Hepatic stellate cell (primary cell): ENCODE measurements around the gene QKI.

Source experiments
- DNase-seq: peaks from one replicate; pipeline ENCODE4 v3.0.0; 2011; ENCODE audit warnings: low spot score

The QKI gene

GRCh38 chr6:163391985-163392384 lies 22.5 kb upstream of the QKI start:
- DNase-seq: no peak

DNA sequence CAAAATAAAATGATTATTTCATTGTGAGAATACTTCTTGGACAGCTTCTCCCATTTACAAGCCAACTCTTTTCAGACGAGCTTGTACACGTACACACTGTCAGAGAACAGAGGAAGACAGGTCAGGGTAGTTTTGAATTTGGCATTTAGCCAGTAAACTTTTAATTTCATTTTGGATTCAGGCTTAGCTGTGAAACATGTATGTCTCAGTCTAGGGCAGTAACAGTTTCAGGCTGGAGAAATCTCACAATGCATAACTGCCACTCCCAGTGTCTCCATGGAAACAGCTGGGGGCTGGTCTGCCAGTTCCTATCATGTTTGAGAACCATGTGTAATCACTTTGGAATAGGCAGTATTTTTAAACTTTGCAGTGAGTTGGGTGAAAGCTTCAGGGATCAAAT lies 22.0 kb upstream of the QKI start:
- DNase-seq: peak; percentile 51

GRCh38 chr6:163393923-163394322 lies 20.6 kb upstream of the QKI start:
- DNase-seq: no peak

DNA sequence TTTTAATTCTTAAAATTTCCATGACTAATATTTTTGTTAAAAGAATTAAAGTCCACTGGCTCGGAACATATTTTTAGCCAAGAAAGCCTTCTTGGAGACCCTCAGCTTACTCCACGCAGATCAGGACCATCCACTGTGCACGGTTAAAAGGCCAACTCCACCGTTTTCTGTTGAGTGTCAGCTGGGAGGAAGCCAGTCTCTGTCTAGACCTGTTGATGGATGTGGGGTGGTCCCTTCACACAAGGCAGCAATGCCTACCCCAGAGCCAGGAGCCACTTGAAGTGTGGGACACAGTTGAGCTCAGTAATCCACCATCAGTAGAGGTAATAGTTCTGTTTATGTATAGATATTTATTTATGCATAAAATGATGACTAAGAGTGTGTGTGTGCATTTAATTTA lies 19.9 kb upstream of the QKI start:
- no peak for DNase-seq

- DNase-seq: no peak
These were observed 19.2 kb upstream of the QKI start for GRCh38 chr6:163395122-163395830.

DNA sequence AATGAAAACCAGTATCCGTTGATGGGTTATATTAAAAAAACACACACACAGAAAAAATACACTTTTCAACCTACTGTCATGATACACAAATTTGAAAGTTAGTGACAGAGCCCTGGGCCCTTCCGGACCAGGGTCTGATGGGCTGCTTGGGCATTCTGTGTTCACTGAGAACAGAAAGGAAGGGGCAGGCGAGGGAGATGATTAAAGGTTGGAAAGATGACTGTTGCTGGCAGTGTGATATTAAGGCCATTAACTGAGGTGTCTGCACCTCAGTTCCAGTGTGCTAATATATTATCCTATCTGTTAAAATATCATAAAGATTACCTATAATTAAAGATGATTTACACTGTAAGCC lies 18.7 kb upstream of the QKI start:
- DNase-seq: no peak

DNA sequence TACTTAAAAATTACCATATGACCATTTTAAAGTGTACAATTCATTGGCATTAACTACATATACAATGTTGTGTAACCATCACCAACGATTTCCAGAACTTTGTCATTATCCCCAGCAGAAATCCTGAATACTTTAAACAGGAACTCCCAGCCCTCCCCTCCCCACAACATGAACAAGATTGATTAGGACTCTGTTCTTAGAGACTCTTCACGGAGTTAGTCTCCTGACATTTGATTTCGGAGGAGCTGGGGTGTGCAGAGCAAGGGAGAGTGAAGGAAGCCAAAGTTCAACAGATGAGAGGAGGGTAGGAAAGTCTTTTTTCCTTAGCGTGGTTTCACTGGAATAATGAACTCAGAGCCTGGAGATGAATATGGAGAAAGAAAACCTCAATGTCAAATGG lies 17.2 kb upstream of the QKI start:
- no peak for DNase-seq

DNA sequence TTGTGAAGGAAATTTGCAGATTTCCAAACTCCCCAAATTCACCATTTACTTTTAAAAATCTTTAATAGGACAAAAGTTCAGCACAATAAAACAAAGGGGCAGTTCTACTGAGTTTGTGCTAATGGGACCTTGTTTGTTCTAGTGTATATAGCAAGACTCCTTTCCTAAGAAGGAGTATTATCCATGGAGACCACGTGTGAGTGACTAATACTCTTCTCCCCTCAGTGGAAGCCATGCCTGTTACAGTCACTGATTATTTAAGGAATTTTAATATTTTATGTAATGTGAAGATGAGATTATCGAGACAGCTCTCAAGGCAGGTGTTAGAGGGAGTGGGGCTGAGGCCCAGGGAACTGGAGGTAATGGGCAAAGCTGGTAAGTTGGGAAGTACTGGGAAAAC lies 16.4 kb upstream of the QKI start:
- no peak for DNase-seq

DNA sequence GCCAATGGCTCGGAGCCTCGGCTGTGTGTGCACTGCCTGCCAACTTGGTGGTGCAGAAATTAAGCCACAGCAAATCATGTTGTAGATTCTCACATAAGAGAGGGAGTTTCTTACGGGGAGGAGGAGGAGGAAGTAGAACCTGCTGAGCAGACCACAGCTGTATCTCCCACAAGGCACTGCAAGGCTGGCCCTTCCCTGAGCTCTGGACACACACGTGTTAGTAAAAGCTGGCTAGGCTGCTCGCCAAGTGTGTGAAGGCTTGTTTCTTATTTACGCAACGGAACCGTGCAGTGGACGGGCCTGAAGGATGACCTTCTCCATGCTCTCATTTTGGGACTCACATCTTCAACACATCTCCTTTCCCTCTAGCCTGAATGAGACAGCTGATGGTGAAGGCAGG lies 15.7 kb upstream of the QKI start:
- no peak for DNase-seq

- no peak for DNase-seq
These were observed 14.0 kb upstream of the QKI start for GRCh38 chr6:163400509-163400908.

GRCh38 chr6:163401039-163401885 lies 13.3 kb upstream of the QKI start:
- DNase-seq: no peak

DNA sequence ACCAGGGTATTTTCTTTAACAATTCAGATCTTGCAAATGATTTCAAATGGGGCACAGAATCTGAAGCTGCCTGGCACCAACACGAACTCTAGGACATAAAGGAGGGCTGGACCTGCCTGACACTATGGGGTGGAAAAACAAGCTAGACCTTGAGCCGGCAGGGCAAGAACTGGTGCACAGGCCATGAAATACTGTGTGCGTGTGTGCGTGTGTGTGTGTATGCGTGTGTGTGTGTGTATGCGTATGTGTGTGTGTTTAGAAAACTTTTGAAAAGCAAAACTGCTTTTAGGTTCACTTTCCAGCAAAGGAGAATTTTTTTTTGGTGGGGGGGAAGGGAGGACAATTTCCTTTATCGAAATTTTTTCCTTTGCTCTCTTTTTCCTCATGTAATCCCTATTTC lies 11.9 kb upstream of the QKI start:
- no peak for DNase-seq

GRCh38 chr6:163404825-163405265 lies 9.7 kb upstream of the QKI start:
- no peak for DNase-seq

DNA sequence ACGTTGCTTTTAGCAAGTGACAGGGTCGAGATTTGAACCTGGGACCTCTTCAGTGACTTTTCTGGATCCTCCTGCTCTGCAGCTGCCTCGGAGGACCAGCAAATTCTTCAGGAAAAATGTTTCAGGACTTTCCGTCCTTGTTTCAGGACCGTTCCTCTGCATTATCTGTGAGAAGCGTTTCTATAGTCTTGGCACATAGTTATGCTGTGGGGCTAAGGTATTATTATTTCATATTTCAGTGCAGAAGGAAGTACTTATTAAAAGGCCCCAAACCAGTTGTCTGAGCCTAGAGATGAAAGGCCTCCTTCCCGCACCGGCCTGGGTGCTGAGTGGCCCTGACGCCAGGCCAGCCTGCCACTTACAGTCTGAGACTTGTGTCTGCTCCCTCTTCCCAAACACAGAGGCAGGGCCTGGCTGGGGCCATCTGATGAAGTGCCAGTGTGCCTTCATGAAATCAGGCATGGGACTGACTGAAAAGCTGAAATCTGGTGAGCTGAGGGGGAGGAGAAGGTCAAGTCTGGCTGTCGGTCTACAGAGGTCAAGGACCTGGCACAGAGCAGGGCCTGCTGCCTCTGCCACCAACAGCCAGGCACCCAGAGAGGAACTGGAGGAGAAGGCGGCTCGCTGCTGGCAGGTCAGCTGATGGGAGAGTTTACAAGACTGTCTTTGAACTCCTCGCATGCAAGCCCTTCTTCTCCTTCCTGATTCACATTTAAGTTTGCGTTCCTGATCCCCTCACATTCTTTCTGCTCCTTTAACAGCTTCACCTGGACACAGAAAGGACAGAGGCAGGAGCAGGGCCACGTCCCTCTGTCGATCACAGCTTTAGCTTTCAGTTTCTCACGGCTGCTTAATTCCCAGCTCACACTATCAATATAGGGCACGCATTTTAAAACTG lies 8.9 kb upstream of the QKI start:
- DNase-seq: peak; percentile 24

DNA sequence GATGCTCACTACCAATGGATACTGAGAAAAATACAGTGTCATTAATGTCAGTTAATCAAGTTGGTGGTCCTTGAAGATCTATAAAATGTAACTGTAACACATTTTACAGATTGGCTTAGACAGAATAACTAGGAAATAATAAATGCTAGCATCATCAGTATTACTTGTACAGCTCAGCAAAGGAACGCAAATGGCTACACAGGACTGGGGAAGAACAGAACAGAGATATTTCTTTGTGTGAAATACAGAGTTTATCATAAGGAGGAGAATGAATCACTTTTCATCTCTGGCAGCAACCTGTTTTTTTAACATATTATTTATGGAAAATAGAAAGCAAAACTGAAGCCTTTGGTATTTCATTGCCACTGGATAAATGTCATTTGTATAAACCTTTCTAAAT lies 8.2 kb upstream of the QKI start:
- DNase-seq: no peak

- no peak for DNase-seq
These were observed 7.7 kb upstream of the QKI start for GRCh38 chr6:163406830-163407229.

- no peak for DNase-seq
These were observed 6.0 kb upstream of the QKI start for GRCh38 chr6:163408352-163408991.

DNA sequence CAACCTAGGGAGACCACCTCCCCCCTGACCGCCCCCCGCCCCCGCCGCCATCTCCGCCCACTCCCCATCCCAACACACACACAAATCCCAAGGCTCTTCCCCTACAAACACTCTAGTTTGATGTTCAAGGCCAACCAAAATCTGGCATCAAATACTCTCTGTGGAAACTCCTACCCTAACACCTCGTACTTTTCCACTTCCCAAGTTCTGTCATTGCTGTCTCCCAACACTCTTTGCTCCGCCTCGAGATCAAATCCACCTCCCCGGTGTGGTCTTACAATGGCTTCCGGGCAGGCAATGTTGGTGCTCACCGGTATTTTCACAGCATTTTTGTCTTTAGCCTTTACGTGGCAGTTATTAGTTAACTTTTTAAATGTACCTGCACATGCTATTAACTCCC lies 4.8 kb upstream of the QKI start:
- no peak for DNase-seq

GRCh38 chr6:163412341-163412740 lies 2.2 kb upstream of the QKI start:
- DNase-seq: no peak

GRCh38 chr6:163412801-163413344 lies 1.6 kb upstream of the QKI start:
- no peak for DNase-seq

GRCh38 chr6:163413345-163414116 lies 987 bp upstream of the QKI start:
- peak; percentile 97 for DNase-seq
